Suprapubic skin (tissue), 4 donors: ENCODE measurements around the gene CREB3L1. TPM values are rescaled to one million over a fixed set of nuclear protein-coding genes. Genes with fewer than 3 reads are reported as not detected.

ENCODE experiments used
- DNase-seq, 2 donors: peaks; one replicate each; pipeline ENCODE4 v3.0.0-alpha.2; 2019; ENCODE audit warnings: low spot score in 2 of 2
- H3K27ac ChIP-seq: fragments of 200-600 bp; sonication (generic); one replicate; pipeline ENCODE4 v1.5.1; 2019
- H3K27me3 ChIP-seq: fragments of 200-600 bp; sonication (generic); one replicate; pipeline ENCODE4 v1.5.1; 2019
- H3K36me3 ChIP-seq: fragments of 200-600 bp; sonication (generic); one replicate; pipeline ENCODE4 v1.5.1; 2019
- H3K4me1 ChIP-seq: fragments of 200-600 bp; sonication (generic); one replicate; pipeline ENCODE4 v1.5.1; 2019
- H3K4me3 ChIP-seq: fragments of 200-600 bp; sonication (generic); one replicate; pipeline ENCODE4 v1.5.1; 2019; ENCODE audit warnings: mild to moderate bottlenecking
- H3K9me3 ChIP-seq: fragments of 200-600 bp; sonication (generic); one replicate; pipeline ENCODE4 v1.5.1; 2019
- CTCF ChIP-seq, 2 donors: fragments of 200-600 bp in 1 of 2; fragments of 450-650 bp in 1 of 2; sonication (generic) in 1 of 2; IDR thresholded peaks; one replicate each; pipeline ENCODE4 v1.5.1; 2016 to 2019; ENCODE audit warnings: antibody characterized with exemption in 2 of 2, mild to moderate bottlenecking in 1 of 2, moderate library complexity in 1 of 2
- EP300 ChIP-seq: sonication (generic); formaldehyde crosslinking; IDR thresholded peaks from one replicate; pipeline ENCODE4 v1.6.1; 2017; ENCODE audit warnings: antibody characterized with exemption
- POLR2A ChIP-seq, 2 donors: fragments of 450-650 bp; IDR thresholded peaks; one replicate each; pipeline ENCODE4 v1.6.1; 2017; ENCODE audit warnings: antibody characterized with exemption in 2 of 2, mild to moderate bottlenecking in 2 of 2, moderate library complexity in 2 of 2
- POLR2AphosphoS5 ChIP-seq, 3 donors: sonication (generic); formaldehyde crosslinking; IDR thresholded peaks; one replicate each; pipeline ENCODE4 v1.6.1; 2017; ENCODE audit warnings: antibody characterized with exemption in 3 of 3
- WGBS: methylation state at CpG from one replicate; pipeline ENCODE4 v1.1.5; 2018; 5-methylcytosine and 5-hydroxymethylcytosine counted together
- total RNA-seq, 4 donors: library from RNA; depleted of rRNA; stranded (reverse); fragments of >200 nt; gene quantifications; one replicate each; pipeline ENCODE4 v1.1.0, GENCODE V29; 2016

CREB3L1 gene
- total RNA-seq, 4 donors from 2014 or later: 0.79 to 2.3 (median 1.5) TPM

- Histone ChIP-seq H3K27ac (peak within 1 kb of the TSS; percentile 79), H3K36me3 (no peaks in the 10 kb centered on the region), H3K9me3 (no peaks in the 10 kb centered on the region), H3K4me3 (peak within 1 kb of the TSS; percentile 94), H3K27me3 (no peaks in the 10 kb centered on the region), H3K4me1 (peaks cover 70% of the 10 kb centered on the region)
- peak; percentile 88 to 89 for DNase-seq
- TF ChIP-seq CTCF (IDR thresholded peaks at IDR 0.05): peak; percentile 96 to 97
- TF ChIP-seq POLR2A (IDR thresholded peaks at IDR 0.05): no peak
- 12% methylated on average over 17 of the region's 80 CpGs for WGBS
Observed at GRCh38 chr11:46346886-46347636, 69.6 kb downstream of the CREB3L1 start, which contains the start of gene DGKZ. DGKZ (plus strand) TSS chr11:46347463; CDS start chr11:46347660, 197 bp downstream.

- H3K27ac ChIP-seq: peak overlapping the region; percentile 79
- no peak for TF ChIP-seq CTCF (IDR thresholded peaks at IDR 0.05)
- TF ChIP-seq EP300: no peak
- TF ChIP-seq POLR2AphosphoS5 (IDR thresholded peaks at IDR 0.05): no peak
- TF ChIP-seq POLR2A (IDR thresholded peaks at IDR 0.05): no peak
- peak in 1 of 2 donors; percentile 82 for DNase-seq
- H3K4me1 ChIP-seq: peaks cover 77% of the 10 kb centered on the region
- no peaks in the 10 kb centered on the region for H3K27me3 ChIP-seq
- H3K36me3 ChIP-seq: no peaks in the 10 kb centered on the region
- no peaks in the 10 kb centered on the region for H3K9me3 ChIP-seq
- 22% methylated on average over 24 of the region's 63 CpGs for WGBS
- peak overlapping the region; percentile 94 for H3K4me3 ChIP-seq
Observed at GRCh38 chr11:46347637-46348311, 70.3 kb downstream of the CREB3L1 start.

- no peak for TF ChIP-seq POLR2AphosphoS5 (IDR thresholded peaks at IDR 0.05)
- TF ChIP-seq CTCF (IDR thresholded peaks at IDR 0.05): no peak
- TF ChIP-seq EP300: no peak
- no peak for TF ChIP-seq POLR2A (IDR thresholded peaks at IDR 0.05)
- 67% methylated on average over 8 of the region's 18 CpGs for WGBS
Observed at GRCh38 chr11:46348566-46349401, 71.3 kb downstream of the CREB3L1 start.

GRCh38 chr11:46350695-46351094 is 73.2 kb downstream of the CREB3L1 start:
- no peaks in the 10 kb centered on the region for H3K9me3 ChIP-seq
- DNase-seq: no peak
- no peaks in the 10 kb centered on the region for H3K36me3 ChIP-seq
- 49% methylated on average over 3 of the region's 3 CpGs for WGBS
- TF ChIP-seq POLR2AphosphoS5 (IDR thresholded peaks at IDR 0.05): no peak
- H3K4me1 ChIP-seq: peaks cover 76% of the 10 kb centered on the region
- no peaks in the 10 kb centered on the region for H3K27me3 ChIP-seq
- peak overlapping the region; percentile 69 for H3K27ac ChIP-seq
- H3K4me3 ChIP-seq: no peak overlapping the region

More at GRCh38 chr11:46348566-46349401, 71.3 kb downstream of the CREB3L1 start:
- peak overlapping the region; percentile 94 for H3K4me3 ChIP-seq
- H3K36me3 ChIP-seq: no peaks in the 10 kb centered on the region
- no peaks in the 10 kb centered on the region for H3K9me3 ChIP-seq
- no peak for DNase-seq
- no peaks in the 10 kb centered on the region for H3K27me3 ChIP-seq
- H3K27ac ChIP-seq: peak overlapping the region; percentile 34
- peaks cover 87% of the 10 kb centered on the region for H3K4me1 ChIP-seq

GRCh38 chr11:46351148-46351547 is 73.7 kb downstream of the CREB3L1 start:
- H3K27ac ChIP-seq: peak overlapping the region; percentile 69
- no peak for DNase-seq
- 89% methylated on average over 4 of the region's 8 CpGs for WGBS
- no peaks in the 10 kb centered on the region for H3K9me3 ChIP-seq
- no peaks in the 10 kb centered on the region for H3K27me3 ChIP-seq
- H3K36me3 ChIP-seq: no peaks in the 10 kb centered on the region
- TF ChIP-seq POLR2A (IDR thresholded peaks at IDR 0.05) (no peak), CTCF (IDR thresholded peaks at IDR 0.05) (no peak), EP300 (no peak), POLR2AphosphoS5 (IDR thresholded peaks at IDR 0.05) (no peak)
- H3K4me3 ChIP-seq: no peak overlapping the region
- H3K4me1 ChIP-seq: peaks cover 74% of the 10 kb centered on the region
